ENCODE data around the gene SLC7A14.

Gene SLC7A14

GRCh38 chr3:170531657-170532335 is 54.1 kb downstream of the SLC7A14 start:
- DNase-seq = no peak

- DNase-seq = no peak
Observed at GRCh38 chr3:170531054-170531453, 54.8 kb downstream of the SLC7A14 start.

- no peak for DNase-seq
Observed at GRCh38 chr3:170529912-170530311, 56.0 kb downstream of the SLC7A14 start.

GRCh38 chr3:170529346-170529745 is 56.5 kb downstream of the SLC7A14 start:
- no peak for DNase-seq

- DNase-seq = no peak
Observed at GRCh38 chr3:170528726-170529125, 57.1 kb downstream of the SLC7A14 start.

GRCh38 chr3:170524073-170524472 is 61.8 kb downstream of the SLC7A14 start:
- no peak for DNase-seq

GRCh38 chr3:170523248-170523647 is 62.6 kb downstream of the SLC7A14 start:
- DNase-seq = no peak

GRCh38 chr3:170522201-170522600 is 63.7 kb downstream of the SLC7A14 start:
- DNase-seq = no peak

- DNase-seq = no peak
Observed at GRCh38 chr3:170520996-170521395, 64.9 kb downstream of the SLC7A14 start.

GRCh38 chr3:170517242-170517945 is 68.5 kb downstream of the SLC7A14 start:
- DNase-seq = no peak

GRCh38 chr3:170513642-170514041 is 72.2 kb downstream of the SLC7A14 start:
- no peak for DNase-seq

GRCh38 chr3:170511371-170511770 is 74.5 kb downstream of the SLC7A14 start:
- DNase-seq = no peak

GRCh38 chr3:170508839-170509238 is 77.0 kb downstream of the SLC7A14 start:
- no peak for DNase-seq

GRCh38 chr3:170508291-170508690 is 77.6 kb downstream of the SLC7A14 start:
- no peak for DNase-seq

GRCh38 chr3:170507063-170507462 is 78.8 kb downstream of the SLC7A14 start:
- DNase-seq = no peak

GRCh38 chr3:170506556-170506955 is 79.3 kb downstream of the SLC7A14 start:
- DNase-seq = no peak

- no peak for DNase-seq
Observed at GRCh38 chr3:170502297-170502696, 83.6 kb downstream of the SLC7A14 start.

GRCh38 chr3:170500995-170501394 is 84.9 kb downstream of the SLC7A14 start:
- no peak for DNase-seq

- no peak for DNase-seq
Observed at GRCh38 chr3:170500462-170500861, 85.4 kb downstream of the SLC7A14 start.

- DNase-seq = no peak
Observed at GRCh38 chr3:170499562-170500156, 86.2 kb downstream of the SLC7A14 start.

- DNase-seq = no peak
Observed at GRCh38 chr3:170497207-170498095, 88.4 kb downstream of the SLC7A14 start.

- no peak for DNase-seq
Observed at GRCh38 chr3:170496868-170497140, 89.1 kb downstream of the SLC7A14 start.
